Epithelial cell of esophagus (primary cell): ENCODE measurements around the gene TDRKH.
"Not testable (repeated sequence)": the region's sequence is repeated elsewhere in the genome, so short reads cannot be mapped to it uniquely, and the experiment has no call there.

Experiments used
- DNase-seq: peaks from one replicate; pipeline ENCODE4 v3.0.0; 2010; ENCODE audit warnings: low read depth
- H3K4me3 ChIP-seq: 2 replicates; pipeline ENCODE4 v1.5.1; 2011; ENCODE audit warnings: mild to moderate bottlenecking, low read length, control low read depth
- CTCF ChIP-seq: IDR thresholded peaks from 2 replicates; pipeline ENCODE4 v1.5.1; 2011; ENCODE audit warnings: low read depth, mild to moderate bottlenecking, low read length, control low read depth, inconsistent platforms; ENCODE audit not compliant: insufficient read depth; ENCODE audit errors: missing control alignments

The TDRKH gene

GRCh38 chr1:151777317-151777716 lies 13.0 kb downstream of the TDRKH start:
- no peak for TF ChIP-seq CTCF
- no peak for DNase-seq
- no peak overlapping the region for H3K4me3 ChIP-seq

- TF ChIP-seq CTCF = no peak
- no peak for DNase-seq
- H3K4me3 ChIP-seq = no peak overlapping the region
Measured at GRCh38 chr1:151776665-151777062, 13.6 kb downstream of the TDRKH start.

DNA sequence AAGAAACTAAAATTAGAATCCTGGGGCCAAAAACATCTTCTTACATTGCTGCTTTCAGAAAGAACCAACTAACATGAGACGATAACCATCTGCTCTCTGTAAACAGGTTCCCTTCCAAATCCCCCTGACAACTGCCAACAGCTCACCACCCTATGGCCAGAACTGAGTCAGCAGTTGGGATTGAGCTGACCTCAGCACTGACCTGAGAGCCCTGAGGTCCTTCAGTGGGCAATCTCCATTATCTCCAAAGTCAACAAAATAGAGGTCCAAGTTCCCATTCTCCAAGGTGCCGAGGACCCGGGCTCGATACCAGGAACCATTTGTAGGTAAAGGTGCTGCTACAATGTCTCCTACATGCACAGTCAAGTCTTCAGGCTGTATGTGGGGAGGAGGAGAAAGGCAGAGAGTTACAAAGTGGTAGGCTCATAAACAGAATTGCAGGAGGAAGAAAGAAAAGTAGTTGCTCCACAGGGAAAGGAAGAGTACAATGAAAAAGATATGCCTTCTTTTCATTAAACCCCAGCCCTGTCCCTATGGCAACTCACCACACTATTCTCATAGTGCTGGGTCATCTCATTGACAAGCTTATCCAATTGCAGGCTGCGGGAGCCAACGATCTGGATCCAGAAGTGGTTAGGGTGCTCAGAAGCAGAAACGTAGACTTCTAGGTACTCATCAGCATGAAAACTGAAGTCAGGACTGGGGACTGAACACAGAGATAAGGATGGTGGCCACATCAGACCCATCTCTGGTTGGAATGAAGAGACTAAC lies 14.2 kb downstream of the TDRKH start:
- H3K4me3 ChIP-seq = no peak overlapping the region
- DNase-seq = no peak
- TF ChIP-seq CTCF = no peak

GRCh38 chr1:151774256-151774922 lies 15.9 kb downstream of the TDRKH start:
- no peak overlapping the region for H3K4me3 ChIP-seq
- no peak for DNase-seq
- no peak for TF ChIP-seq CTCF

- no peak for TF ChIP-seq CTCF
- no peak overlapping the region for H3K4me3 ChIP-seq
- peak; percentile 96 for DNase-seq
Measured at GRCh38 chr1:151773702-151774101, 16.6 kb downstream of the TDRKH start.

DNA sequence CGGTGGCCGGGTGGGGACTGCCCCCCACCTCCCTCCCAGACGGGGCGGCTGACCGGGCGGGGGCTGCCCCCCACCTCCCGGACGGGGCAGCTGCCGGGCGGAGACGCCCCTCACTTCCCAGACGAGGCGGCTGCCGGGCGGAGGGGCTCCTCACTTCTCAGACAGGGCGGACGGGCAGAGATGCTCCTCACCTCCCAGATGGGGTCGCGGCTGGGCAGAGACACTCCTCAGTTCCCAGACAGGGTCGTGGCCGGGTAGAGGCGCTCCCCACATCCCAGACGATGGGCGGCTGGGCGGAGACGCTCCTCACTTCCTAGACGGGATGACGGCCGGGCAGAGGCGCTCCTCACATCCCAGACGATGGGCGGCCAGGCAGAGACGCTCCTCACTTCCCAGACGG lies 21.0 kb downstream of the TDRKH start:
- not testable (repeated sequence) for DNase-seq, H3K4me3 ChIP-seq

DNA sequence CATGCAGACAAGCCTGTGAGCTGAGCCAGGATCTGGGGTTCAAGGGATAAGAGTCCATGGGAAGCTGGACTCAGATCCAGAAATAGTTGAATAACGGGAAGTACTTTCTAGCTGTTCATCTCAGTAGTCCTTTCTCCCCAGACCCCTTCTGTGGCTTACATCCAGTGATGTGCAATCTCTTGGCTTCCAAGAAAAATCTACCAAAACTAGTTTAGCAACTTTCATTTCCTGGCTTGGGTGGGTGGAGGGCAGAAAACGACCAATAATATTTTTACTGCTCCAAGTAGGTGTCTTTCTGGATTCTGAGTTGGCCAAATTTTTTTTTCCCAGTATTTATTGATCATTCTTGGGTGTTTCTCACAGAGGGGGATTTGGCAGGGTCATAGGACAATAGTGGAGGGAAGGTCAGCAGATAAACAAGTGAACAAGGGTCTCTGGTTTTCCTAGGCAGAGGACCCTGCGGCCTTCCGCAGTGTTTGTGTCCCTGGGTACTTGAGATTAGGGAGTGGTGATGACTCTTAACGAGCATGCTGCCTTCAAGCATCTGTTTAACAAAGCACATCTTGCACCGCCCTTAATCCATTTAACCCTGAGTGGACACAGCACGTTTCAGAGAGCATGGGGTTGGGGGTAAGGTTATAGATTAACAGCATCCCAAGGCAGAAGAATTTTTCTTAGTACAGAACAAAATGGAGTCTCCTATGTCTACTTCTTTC lies 21.8 kb downstream of the TDRKH start:
- DNase-seq = peak; percentile 71
- not testable (repeated sequence) for H3K4me3 ChIP-seq
